Astrocyte of the cerebellum (primary cell): ENCODE results near the gene ANKRD33B.

Experiments
- DNase-seq: peaks from one replicate; pipeline ENCODE4 v3.0.0-alpha.2; 2011; ENCODE audit warnings: low read depth
- H3K4me3 ChIP-seq: 2 replicates; pipeline ENCODE4 v1.5.1; 2011; ENCODE audit warnings: mild to moderate bottlenecking, low read depth, low read length, moderate library complexity
- in situ Hi-C: cut with HindIII; loops from 2 replicates; pipeline ENCODE4 v1.10.0; 2017; ENCODE audit warnings: low sequenced_read_pairs
- TF ChIP-seq, protein P1 (sequence below): IDR thresholded peaks from 2 replicates; pipeline ENCODE4 v1.5.1; 2012; ENCODE audit warnings: low read length, low read depth, moderate library complexity, mild to moderate bottlenecking; ENCODE audit errors: missing control alignments

Gene ANKRD33B

GRCh38 chr5:10676224-10676623 is 112.4 kb downstream of the ANKRD33B start:
- no peak overlapping the region for H3K4me3 ChIP-seq
- in situ Hi-C loops: no loop called here
- TF ChIP-seq, protein P1, sequence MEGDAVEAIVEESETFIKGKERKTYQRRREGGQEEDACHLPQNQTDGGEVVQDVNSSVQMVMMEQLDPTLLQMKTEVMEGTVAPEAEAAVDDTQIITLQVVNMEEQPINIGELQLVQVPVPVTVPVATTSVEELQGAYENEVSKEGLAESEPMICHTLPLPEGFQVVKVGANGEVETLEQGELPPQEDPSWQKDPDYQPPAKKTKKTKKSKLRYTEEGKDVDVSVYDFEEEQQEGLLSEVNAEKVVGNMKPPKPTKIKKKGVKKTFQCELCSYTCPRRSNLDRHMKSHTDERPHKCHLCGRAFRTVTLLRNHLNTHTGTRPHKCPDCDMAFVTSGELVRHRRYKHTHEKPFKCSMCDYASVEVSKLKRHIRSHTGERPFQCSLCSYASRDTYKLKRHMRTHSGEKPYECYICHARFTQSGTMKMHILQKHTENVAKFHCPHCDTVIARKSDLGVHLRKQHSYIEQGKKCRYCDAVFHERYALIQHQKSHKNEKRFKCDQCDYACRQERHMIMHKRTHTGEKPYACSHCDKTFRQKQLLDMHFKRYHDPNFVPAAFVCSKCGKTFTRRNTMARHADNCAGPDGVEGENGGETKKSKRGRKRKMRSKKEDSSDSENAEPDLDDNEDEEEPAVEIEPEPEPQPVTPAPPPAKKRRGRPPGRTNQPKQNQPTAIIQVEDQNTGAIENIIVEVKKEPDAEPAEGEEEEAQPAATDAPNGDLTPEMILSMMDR: no peak
- no peak for DNase-seq

GRCh38 chr5:10676946-10677345 is 113.1 kb downstream of the ANKRD33B start:
- in situ Hi-C loops: no loop called here
- no peak for DNase-seq
- TF ChIP-seq, protein P1: no peak
- no peak overlapping the region for H3K4me3 ChIP-seq

DNA sequence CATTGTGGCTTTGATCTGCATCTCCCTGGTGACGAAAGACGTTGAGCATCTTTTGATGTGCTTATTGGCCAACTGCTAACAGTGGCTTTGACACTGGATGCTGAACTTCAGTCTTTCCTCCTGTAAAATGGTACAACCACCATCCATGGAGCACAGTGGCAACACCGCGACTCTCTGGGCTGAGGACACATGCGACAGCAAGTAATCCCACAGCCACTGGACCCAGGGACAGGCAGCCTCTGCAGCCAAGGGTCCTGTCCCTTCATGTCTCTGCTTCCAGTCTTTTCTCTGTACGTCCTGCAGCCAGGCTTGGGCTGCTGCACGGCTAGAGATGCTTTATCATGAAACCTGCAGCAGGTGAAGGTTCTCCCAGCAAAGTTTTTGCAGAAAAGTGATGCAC is 113.7 kb downstream of the ANKRD33B start:
- in situ Hi-C loops: no loop called here
- H3K4me3 ChIP-seq: no peak overlapping the region

DNA sequence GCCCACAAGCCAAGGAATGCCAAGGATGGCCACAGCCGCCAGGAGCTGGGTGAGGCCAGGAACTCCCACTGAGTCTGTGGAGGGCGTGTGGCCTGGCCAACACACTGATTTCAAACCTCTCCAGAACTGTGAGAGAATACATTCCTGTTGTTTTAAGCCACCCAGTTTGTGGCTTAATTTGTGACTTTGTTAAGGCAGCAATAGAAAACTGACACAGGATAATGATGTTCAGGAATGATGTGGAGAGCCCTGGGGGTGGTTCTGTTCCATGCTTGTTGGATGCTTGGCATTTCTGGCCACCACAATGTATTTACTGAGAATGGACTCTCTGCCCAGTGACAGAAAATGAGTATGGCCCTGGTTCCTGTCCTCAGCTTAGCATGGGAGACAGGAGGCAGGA is 114.4 kb downstream of the ANKRD33B start:
- TF ChIP-seq, protein P1: no peak
- H3K4me3 ChIP-seq: no peak overlapping the region
- in situ Hi-C loops: no loop called here
- DNase-seq: peak; percentile 52

More for the DNA sequence above, 113.7 kb downstream of the ANKRD33B start:
- TF ChIP-seq, protein P1: no peak
- no peak for DNase-seq

DNA sequence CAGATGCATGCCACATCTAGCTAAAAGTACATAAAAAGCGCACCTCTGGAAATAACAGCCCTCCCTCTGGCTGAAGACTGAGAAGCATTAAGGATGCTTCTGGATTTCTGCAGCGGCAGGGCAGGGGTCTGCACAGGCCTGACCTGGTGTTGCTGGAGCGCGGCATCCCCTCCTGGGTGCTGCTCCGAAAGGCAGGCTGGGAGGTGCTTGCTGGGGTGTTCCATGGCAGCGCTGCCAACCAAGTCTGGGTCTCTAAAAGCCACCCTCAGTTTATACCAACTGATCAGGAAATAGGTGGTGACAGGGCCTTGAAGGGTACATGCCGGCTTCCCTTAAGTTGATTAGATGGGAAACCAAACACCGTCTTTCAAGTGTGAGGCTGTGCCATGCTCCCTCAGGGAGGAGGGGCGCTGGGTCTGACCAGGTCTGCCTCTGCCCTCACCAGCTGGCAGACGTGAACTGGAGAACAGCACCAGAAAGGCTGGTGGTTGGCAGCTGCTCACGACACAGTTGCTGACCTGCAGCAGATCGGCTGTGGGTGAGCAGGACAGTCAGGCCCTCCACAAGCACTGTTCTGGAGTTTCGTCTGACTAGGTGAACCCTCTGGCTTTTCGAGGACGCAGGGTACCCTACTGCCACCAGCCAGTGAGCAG is 115.6 kb downstream of the ANKRD33B start:
- TF ChIP-seq, protein P1: no peak

GRCh38 chr5:10680876-10681481 is 117.1 kb downstream of the ANKRD33B start:
- H3K4me3 ChIP-seq: no peak overlapping the region
- TF ChIP-seq, protein P1: no peak
- DNase-seq: no peak
- in situ Hi-C loops: no loop called here

More for the DNA sequence above, 115.6 kb downstream of the ANKRD33B start:
- no peak overlapping the region for H3K4me3 ChIP-seq
- no peak for DNase-seq
- in situ Hi-C loops: no loop called here
